DND-41 (cell line): ENCODE results near the gene RGL3.

ENCODE experiments used
- CTCF ChIP-seq: IDR thresholded peaks from 2 replicates; pipeline ENCODE4 v1.5.1; 2012; ENCODE audit warnings: borderline replicate concordance, low read length, moderate library complexity, mild to moderate bottlenecking; ENCODE audit not compliant: poor library complexity, severe bottlenecking; ENCODE audit errors: extremely low read depth
- EZH2 ChIP-seq: IDR thresholded peaks from 3 replicates; pipeline ENCODE4 v1.6.1; 2012; ENCODE audit warnings: borderline replicate concordance, low read depth, mild to moderate bottlenecking, moderate library complexity, low read length, inconsistent platforms; ENCODE audit not compliant: severe bottlenecking

GRCh38 chr19:11435833-11436313, 16.8 kb upstream of the RGL3 start:
- no peak for TF ChIP-seq CTCF
- TF ChIP-seq EZH2, result no peak
